ENCODE data around the gene DNM1.
"Not testable (repeated sequence)": the region's sequence is repeated elsewhere in the genome, so short reads cannot be mapped to it uniquely, and the experiment has no call there.

Gene DNM1

GRCh38 chr9:128222880-128223670 lies 19.9 kb downstream of the DNM1 start:
- Mint-ChIP-seq H3K27me3 (no peaks in the 10 kb centered on the region), H3K4me1 (ENCODE audit: low read depth) (peaks cover 10% of the 10 kb centered on the region), H3K36me3 (no peaks in the 10 kb centered on the region), H3K9me3 (ENCODE audit: low read depth) (no peaks in the 10 kb centered on the region), H3K4me3 (no peak overlapping the region), H3K27ac (no peak overlapping the region)

DNA sequence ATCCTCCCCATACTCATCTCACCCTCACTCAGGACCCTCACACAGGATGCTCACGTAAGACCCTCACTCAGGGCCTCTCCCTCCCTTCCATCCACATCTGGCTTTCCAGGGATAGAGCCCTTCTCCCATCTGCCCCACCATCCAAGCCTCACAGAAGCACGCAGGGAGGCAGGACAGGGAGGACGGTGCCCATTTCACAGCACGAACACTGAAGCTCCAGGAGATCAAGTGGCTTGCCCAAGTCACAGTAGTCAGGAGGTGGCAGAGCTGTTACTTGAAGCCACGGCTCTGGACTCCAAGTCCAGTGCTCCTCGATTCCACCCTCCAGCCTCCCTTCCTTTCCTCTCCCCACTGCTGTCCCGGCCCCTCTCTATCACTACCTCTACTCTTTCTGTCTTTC lies 21.7 kb downstream of the DNM1 start:
- Mint-ChIP-seq H3K4me1 (ENCODE audit: low read depth) (no peaks in the 10 kb centered on the region), H3K4me3 (no peak overlapping the region), H3K9me3 (ENCODE audit: low read depth) (no peaks in the 10 kb centered on the region), H3K27ac (no peak overlapping the region), H3K27me3 (no peaks in the 10 kb centered on the region), H3K36me3 (no peaks in the 10 kb centered on the region)

- H3K4me3 Mint-ChIP-seq: no peak overlapping the region
- no peaks in the 10 kb centered on the region for H3K36me3 Mint-ChIP-seq
- H3K4me1 Mint-ChIP-seq (ENCODE audit: low read depth): no peaks in the 10 kb centered on the region
- no peaks in the 10 kb centered on the region for H3K27me3 Mint-ChIP-seq
- no peaks in the 10 kb centered on the region for H3K9me3 Mint-ChIP-seq (ENCODE audit: low read depth)
- no peak overlapping the region for H3K27ac Mint-ChIP-seq
Observed at GRCh38 chr9:128225770-128226411, 22.7 kb downstream of the DNM1 start.

GRCh38 chr9:128226412-128226801 lies 23.2 kb downstream of the DNM1 start:
- Mint-ChIP-seq H3K4me3 (no peak overlapping the region), H3K27me3 (no peaks in the 10 kb centered on the region), H3K9me3 (ENCODE audit: low read depth) (no peaks in the 10 kb centered on the region), H3K4me1 (ENCODE audit: low read depth) (no peaks in the 10 kb centered on the region), H3K36me3 (no peaks in the 10 kb centered on the region), H3K27ac (no peak overlapping the region)

DNA sequence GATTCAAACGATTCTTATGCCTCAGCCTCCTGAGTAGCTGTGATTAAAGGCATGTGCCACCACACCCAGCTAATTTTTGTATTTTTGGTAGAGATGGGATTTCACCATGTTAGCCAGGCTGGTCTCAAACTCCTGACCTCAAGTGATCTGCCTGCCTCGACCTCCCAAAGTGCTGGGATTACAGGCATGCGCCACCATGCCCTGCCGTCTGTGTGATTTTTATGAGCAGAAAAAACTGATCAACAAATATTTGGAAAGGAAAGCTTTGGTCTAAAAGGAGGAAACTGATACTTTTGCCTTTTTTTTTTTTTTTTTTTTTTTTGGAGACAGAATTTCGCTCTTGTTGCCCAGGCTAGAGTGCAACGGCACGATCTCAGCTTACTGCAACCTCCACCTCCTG lies 27.7 kb downstream of the DNM1 start:
- H3K9me3 Mint-ChIP-seq (ENCODE audit: low read depth); H3K4me3 Mint-ChIP-seq; H3K27me3 Mint-ChIP-seq; H3K36me3 Mint-ChIP-seq; H3K27ac Mint-ChIP-seq; H3K4me1 Mint-ChIP-seq (ENCODE audit: low read depth): not testable (repeated sequence)

- no peak overlapping the region for H3K4me3 Mint-ChIP-seq
- no peaks in the 10 kb centered on the region for H3K36me3 Mint-ChIP-seq
- no peak overlapping the region for H3K27ac Mint-ChIP-seq
- no peaks in the 10 kb centered on the region for H3K9me3 Mint-ChIP-seq (ENCODE audit: low read depth)
- H3K4me1 Mint-ChIP-seq (ENCODE audit: low read depth): no peaks in the 10 kb centered on the region
- H3K27me3 Mint-ChIP-seq: no peaks in the 10 kb centered on the region
Observed at GRCh38 chr9:128231638-128232527, 28.7 kb downstream of the DNM1 start.

DNA sequence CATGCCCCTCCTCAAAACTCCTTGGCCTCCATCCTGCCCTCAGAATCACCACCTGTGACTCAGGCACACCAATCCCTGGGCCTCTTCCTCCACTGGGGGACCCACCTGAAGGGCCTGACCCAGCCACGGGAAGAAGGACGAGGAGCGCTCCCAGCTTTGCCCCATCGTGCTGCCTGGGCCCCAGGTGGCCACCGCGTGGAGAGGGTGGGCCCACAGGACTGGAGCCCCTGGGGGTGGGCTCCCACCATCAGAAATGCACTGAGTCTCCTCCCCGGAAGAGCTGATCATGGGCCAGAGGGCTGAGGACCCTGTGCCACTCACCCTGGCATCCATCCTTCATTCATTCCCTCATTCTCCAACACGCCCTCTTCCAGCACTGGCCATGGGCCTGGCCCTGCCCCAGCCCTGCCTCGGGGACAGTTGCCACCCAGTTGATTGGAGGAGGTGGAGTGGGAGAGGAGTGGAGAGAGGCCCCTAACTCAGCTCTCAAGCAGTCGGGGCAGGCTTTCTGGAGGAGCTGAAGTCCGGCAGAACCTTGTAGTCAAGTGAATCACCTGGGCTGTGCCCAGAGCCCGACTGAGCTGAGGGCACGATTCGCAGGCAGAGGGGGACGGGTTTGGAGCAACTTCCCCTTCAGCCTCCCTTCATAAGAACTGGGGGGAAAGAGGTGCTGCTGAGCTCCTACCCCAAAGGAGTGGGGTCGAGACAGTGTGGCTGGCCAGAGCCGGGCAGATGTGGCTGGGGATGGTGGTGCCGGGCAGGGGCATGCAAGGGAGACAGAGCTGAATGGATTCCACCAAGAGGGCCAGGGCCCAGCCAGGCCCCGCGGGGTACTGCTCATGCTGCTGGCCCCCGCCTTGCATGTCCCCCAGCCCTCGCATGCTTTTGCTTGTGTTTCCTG lies 29.6 kb downstream of the DNM1 start:
- Mint-ChIP-seq H3K4me1 (ENCODE audit: low read depth) (no peaks in the 10 kb centered on the region), H3K27ac (no peak overlapping the region), H3K36me3 (no peaks in the 10 kb centered on the region), H3K4me3 (no peak overlapping the region), H3K9me3 (ENCODE audit: low read depth) (no peaks in the 10 kb centered on the region), H3K27me3 (no peaks in the 10 kb centered on the region)

DNA sequence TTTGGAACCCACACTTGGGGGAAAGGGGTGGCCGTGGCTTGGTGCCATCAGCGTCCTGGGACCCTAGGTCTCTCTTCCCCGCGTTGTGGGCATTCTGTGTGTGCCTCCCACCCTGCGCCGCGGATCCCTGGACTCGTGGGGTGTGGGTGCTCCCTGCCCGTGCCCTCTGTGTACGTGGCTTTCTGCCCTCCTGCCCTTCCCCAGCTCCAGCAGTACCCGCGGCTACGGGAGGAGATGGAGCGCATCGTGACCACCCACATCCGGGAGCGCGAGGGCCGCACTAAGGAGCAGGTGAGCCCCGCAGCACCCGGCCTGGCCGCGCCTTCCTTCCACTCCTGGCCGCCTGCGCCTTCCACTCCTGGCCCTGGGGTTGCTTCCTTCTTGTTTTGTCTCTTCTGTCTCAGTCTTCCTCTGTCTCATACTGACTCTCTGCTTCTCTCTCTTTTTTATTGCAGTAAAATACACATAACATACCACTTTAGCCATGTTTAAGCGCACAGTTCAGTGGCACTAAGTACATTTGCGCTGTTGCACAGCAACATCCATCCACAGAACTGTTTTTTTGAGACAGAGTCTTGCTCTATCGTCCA lies 30.7 kb downstream of the DNM1 start:
- H3K4me3 Mint-ChIP-seq: no peak overlapping the region
- H3K27me3 Mint-ChIP-seq: no peaks in the 10 kb centered on the region
- no peaks in the 10 kb centered on the region for H3K9me3 Mint-ChIP-seq (ENCODE audit: low read depth)
- no peak overlapping the region for H3K27ac Mint-ChIP-seq
- H3K36me3 Mint-ChIP-seq: no peaks in the 10 kb centered on the region
- no peaks in the 10 kb centered on the region for H3K4me1 Mint-ChIP-seq (ENCODE audit: low read depth)

- Mint-ChIP-seq H3K9me3 (ENCODE audit: low read depth) (no peaks in the 10 kb centered on the region), H3K36me3 (no peaks in the 10 kb centered on the region), H3K4me1 (ENCODE audit: low read depth) (peaks cover 11% of the 10 kb centered on the region), H3K27ac (no peak overlapping the region), H3K4me3 (no peak overlapping the region), H3K27me3 (peaks cover 13% of the 10 kb centered on the region)
Observed at GRCh38 chr9:128242124-128242523, 38.9 kb downstream of the DNM1 start.

GRCh38 chr9:128242828-128243214 lies 39.6 kb downstream of the DNM1 start:
- Mint-ChIP-seq H3K9me3 (ENCODE audit: low read depth) (no peaks in the 10 kb centered on the region), H3K4me1 (ENCODE audit: low read depth) (peaks cover 11% of the 10 kb centered on the region), H3K27me3 (peaks cover 13% of the 10 kb centered on the region), H3K27ac (no peak overlapping the region), H3K4me3 (no peak overlapping the region), H3K36me3 (no peaks in the 10 kb centered on the region)

DNA sequence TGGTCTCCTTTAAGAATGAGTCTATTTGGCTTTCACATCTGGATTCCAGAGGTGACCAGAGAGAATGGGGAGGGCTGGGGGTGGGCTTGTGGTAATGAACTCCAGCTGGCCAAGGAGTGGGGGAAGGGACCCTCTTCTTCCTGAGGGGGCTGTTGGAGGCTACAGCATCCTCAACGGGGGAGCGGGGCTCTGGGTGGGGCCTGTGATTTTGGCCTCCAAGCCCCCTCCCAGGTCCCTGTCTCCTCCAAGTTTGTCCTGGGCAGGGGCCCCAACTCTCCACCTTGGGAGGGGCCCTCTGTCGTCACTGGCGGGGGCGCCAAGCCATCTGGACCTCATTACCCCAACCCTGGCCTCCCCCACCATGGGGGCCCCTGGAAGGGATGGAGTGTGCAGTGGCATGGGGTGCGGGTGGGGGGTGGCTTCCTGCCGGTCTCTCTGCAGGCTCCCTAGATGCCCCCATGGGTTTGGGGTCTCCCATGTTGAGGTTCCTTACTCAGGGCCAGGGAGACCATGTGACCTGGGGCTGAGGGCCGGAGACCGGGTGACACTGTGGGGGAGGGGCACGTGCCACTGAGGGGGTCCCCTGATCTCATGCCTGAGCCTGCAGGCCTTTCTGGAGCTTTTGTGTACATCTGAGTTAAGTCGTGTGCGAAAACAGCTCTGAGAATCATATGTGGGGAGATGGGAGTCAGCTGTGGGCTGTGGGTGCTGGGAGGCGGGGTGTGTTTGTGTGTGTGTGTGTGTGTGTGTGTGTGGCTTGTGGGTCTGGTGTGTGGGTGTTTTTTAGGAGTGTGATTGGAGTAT lies 40.2 kb downstream of the DNM1 start:
- H3K27me3 Mint-ChIP-seq: peaks cover 13% of the 10 kb centered on the region
- no peaks in the 10 kb centered on the region for H3K36me3 Mint-ChIP-seq
- no peaks in the 10 kb centered on the region for H3K9me3 Mint-ChIP-seq (ENCODE audit: low read depth)
- no peak overlapping the region for H3K4me3 Mint-ChIP-seq
- H3K4me1 Mint-ChIP-seq (ENCODE audit: low read depth): peaks cover 11% of the 10 kb centered on the region
- H3K27ac Mint-ChIP-seq: no peak overlapping the region

DNA sequence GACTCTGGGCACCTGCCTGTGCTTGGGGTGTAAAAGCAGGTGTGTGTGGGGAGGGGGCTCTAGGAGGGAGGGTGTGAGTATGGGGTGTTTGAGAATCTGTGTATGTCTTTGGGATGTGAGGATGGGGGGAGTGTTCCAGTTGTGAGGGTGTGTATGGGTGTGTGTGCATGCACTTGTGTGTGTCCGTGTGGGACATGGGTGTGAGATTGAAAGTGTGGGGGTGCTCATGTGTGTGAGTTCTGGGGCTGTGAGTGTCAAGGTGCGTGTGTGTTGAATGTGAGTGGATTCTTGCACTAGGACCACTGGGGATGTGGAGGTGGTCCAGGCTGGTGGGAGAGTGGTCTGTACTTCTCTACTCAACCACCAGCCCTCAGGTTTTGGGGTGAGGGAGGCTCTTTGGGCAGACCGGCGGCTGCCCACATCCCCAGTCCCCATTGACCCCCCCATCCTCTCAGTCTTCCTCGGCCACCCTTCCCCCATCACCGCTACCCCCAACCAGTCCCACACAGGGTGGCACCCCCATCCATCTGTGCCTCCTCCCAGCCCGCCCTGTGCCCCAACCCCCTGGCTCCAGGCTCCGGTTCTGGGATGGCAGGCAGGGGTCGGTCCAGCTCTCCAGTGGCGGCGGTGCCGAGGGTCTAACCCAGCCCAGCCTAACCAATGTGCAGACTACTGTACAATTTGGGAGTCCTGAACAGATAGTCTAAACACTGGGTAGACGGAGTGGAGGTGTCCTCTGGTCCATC lies 41.1 kb downstream of the DNM1 start:
- Mint-ChIP-seq H3K27me3 (peaks cover 13% of the 10 kb centered on the region), H3K27ac (no peak overlapping the region), H3K4me1 (ENCODE audit: low read depth) (peaks cover 11% of the 10 kb centered on the region), H3K4me3 (no peak overlapping the region), H3K36me3 (no peaks in the 10 kb centered on the region), H3K9me3 (ENCODE audit: low read depth) (no peaks in the 10 kb centered on the region)

- Mint-ChIP-seq H3K4me3 (no peak overlapping the region), H3K27ac (no peak overlapping the region), H3K9me3 (ENCODE audit: low read depth) (no peaks in the 10 kb centered on the region), H3K36me3 (no peaks in the 10 kb centered on the region), H3K27me3 (peaks cover 13% of the 10 kb centered on the region), H3K4me1 (ENCODE audit: low read depth) (peaks cover 15% of the 10 kb centered on the region)
Observed at GRCh38 chr9:128244837-128245231, 41.7 kb downstream of the DNM1 start.

Data from activated naive CD8-positive, alpha-beta T cell (primary cell).